Posterior cingulate gyrus (tissue), 11 donors: Measurements from ENCODE around the gene SPINK7.
"Not testable (repeated sequence)": the region's sequence is repeated elsewhere in the genome, so short reads cannot be mapped to it uniquely, and the experiment has no call there.

Experiments used
- DNase-seq, 10 donors: peaks; one replicate each; pipeline versions ENCODE4 v3.0.0 to v3.0.0-alpha.2; 2020 to 2021; ENCODE audit warnings: mixed read lengths in 3 of 10
- intact Hi-C: fragments of 100-400 bp; cut with DNase I; formaldehyde crosslinking; loops from one replicate; pipeline ENCODE4 v1.15.1; 2023

SPINK7 gene

DNA sequence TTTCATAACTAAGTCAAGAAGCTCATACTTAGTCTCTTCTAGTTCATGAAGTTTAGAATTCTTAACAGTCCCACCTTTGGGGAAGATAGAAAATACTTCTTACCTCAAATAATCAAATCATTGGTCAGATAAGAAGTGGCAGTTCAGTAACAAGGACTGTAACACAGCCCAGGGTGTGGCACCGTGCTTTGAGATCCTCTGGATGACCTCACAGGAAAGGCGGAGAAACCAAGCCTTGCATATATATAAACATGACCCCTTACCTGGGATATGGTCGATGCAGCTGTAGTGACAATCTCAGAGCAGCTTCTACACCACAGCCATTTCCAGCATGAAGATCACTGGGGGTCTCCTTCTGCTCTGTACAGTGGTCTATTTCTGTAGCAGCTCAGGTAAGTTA lies at the start of gene SPINK7:
TSS of gene SPINK7 (plus strand) at position 271 of the 400 bp plus-strand sequence. CDS start at position 332, 61 bp downstream.
- intact Hi-C loops: no loop called here
- DNase-seq: no peak

DNA sequence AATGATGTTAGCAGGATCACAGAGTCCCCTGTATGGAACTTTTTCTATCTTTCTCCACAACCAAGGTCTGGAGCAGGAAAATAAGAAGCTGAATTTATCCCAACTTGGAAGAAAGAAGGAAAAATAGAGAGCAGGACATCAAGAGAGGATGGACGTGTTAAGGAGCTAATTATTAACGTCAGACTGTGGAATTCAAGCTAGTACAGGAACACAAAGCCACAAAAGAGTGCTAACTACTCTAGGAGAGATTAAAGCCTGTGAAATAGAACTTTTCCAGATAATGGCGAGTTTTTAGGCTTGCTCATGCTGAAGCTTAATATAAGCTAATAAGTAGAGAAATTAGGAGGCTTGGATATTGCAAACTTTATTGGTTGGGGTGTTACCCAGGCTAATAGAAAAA lies 44.3 kb upstream of the SPINK7 start:
- intact Hi-C loops: no loop called here
- DNase-seq: no peak

DNA sequence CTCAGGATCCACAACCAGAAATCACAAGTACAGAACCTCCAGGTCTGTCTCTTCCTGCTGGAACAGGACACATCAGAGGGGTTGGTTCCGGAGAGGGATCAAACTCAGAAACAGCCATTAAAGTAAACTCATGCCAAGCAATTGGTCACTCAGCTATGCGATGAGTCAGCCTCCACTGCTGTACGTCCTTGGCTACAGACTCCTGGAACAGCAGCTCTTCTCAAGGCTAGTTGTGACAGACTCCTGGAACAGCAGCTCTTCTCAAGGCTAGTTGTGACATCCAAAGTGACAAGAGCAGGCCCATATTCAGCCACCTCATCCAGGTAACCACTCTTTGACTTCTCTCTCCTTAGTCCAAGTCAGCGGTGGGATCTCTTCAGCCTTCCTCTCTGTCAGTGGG lies 43.7 kb upstream of the SPINK7 start, which contains the start of gene SPINK13:
TSS of gene SPINK13 (plus strand) at position 229 of the 400 bp plus-strand sequence. CDS start 1,279 bp downstream, outside the sequence.
- no peak for DNase-seq
- intact Hi-C loops: no loop called here

DNA sequence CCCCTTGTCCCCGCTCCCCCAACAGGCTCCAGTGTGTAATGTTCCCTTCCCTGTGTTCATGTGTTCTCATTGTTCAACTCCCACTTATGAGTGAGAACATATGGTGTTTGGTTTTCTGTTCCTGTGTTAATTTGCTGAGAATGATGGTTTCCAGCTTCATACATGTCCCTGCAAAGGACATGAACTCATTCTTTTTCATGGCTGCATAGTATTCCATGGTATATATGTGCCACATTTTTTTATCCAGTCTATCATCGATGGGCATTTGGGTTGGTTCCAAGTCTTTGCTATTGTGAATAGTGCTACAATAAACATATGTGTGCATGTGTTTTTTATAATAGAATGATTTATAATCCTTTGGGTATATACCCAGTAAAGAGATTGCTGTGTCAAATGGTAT lies 37.1 kb upstream of the SPINK7 start:
- DNase-seq, intact Hi-C loops: not testable (repeated sequence)

DNA sequence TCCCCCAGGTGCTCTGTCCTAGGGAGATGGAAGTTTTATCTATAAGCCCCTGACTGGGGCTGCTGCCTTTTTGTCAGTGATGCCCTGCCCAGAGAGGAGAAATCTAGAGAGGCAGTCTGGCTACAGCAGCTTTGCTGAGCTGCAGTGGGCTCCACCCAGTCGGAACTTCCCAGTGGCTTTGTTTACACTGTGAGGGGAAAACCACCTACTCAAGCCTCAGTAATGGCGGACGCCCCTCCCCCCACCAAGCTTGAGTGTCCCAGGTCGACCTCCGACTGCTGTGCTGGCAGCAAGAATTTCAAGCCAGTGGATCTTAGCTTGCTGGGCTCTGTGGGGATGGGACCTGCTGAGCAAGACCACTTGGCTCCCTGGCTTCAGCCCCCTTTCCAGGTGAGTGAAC lies 31.3 kb upstream of the SPINK7 start:
- DNase-seq, intact Hi-C loops: not testable (repeated sequence)

DNA sequence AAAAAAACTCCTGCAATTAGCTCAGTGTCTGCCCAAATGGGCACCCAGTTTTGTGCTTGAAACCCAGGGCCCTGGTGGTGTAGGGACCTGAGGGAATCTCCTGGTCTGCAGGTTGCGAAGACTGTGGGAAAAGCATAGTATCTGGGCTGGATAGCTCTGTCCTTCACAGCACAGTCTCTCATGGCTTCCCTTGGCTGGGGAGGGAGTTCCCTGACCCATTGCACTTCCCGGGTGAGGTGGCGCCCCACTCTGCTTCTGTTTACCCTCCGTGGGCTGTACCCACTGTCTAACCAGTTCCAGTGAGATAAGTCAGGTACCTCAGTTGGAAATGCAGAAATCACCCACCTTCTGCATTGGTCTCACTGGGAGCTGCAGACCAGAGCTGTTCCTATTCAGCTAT lies 30.9 kb upstream of the SPINK7 start:
- DNase-seq: peak in 1 of 10 donors; percentile 37
- intact Hi-C loops: not testable (repeated sequence)

DNA sequence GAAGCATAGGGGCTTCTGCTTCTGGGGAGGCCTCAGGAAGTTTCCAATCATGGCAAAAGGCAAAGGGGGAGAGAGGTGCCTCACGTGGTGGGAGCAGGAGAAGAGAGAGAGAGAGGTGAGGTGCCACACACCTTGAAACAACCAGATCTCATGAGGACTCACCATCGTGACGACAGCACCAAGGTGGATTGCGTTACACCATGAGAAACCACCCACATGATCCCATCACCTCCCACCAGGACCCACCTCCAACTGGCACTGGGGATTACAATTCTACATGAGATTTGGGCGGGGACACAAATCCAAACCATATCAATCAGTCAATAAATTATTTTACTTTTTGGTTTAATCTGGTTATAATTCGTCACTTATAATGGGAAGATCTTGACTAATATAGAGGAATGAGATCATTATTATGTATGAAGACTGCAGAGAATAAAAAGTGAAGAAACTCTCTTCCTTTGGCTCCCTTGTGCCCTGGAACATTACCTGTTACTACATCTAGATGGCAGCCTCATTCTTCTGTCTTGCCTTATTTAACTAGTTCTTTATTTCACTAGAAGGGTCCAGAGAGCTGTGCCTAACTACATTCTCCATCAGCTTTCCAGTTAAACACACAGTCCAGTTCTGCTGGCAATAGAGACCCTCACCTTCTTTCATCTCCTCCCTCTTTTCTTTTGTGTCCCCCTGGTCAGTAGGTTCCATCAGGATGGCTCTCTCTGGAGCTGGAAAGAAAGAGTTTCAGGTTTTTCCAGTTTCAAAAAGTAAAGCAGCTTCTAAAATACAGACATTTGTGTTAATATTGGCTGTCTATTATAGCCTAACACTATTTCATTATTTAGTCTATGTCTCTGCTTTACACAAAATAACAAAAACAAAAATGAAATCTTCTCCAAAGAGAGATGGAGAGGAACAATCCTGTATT lies 21.7 kb upstream of the SPINK7 start:
- intact Hi-C loops: loop anchor here (10.0 kb wide), 1 partner anchor 84 kb away; no protein-coding TSS in a partner anchor
- DNase-seq: no peak

DNA sequence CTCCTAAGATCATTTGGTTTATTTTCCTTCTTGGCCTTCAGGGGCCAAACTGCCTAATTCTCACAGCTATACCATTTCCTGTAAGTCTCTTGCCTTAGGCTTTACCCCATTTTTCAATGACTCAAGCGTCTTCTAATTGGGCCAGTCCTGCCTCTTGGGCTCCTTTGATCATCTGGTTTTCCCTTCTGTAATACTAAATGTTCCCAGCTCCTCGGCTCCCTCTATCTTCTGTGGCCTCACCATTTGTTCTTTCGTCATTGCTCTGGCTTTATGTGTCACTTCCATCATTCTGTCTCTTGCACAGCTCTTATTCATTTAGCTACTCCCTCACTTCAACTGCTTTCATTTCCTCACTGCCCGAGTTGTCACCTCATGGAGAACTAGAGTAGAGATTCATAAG lies 14.5 kb upstream of the SPINK7 start:
- intact Hi-C loops: loop anchor here (10.0 kb wide), 1 partner anchor 77 kb away; no protein-coding TSS in a partner anchor
- no peak for DNase-seq

DNA sequence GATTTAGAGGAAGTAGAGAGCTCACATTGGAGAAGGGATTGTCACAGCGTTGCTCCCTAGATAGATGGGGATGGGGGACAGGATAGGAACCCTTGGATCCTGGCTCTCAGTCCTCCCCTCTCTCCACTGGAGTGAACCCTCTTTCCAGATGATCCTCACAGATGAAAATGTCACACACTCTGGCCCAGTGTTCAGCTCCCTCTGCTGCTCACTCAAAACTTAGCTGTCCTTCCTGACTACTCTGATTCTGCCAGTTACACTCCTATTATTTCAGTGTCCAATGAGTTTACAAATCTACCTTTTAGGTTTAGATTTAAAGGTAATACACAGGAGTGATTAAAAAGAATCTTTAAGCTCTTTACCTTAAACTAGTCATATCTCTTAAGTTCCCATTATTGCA lies 5.8 kb upstream of the SPINK7 start:
- intact Hi-C loops: no loop called here

DNA sequence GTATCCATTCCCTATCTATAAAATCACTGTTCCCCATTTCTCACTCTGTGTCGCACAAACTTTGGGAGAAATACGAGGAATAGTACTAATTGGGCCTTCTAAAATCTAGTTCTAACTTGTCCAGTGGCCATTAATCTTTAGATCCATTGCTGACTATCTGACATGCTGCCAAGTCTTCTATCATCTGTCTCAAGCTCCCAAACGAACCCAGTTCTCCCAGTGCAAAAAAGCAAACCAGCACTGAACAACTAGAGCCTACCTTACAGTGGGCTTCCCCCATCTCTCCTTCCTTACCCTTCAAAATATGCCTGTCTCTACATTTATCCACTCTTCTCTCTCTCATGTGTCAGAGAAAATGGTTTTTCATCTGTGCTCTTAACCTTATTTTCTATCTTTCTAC lies 3.2 kb upstream of the SPINK7 start:
- DNase-seq: no peak
- intact Hi-C loops: no loop called here

More for the DNA sequence above, 5.8 kb upstream of the SPINK7 start:
- no peak for DNase-seq

DNA sequence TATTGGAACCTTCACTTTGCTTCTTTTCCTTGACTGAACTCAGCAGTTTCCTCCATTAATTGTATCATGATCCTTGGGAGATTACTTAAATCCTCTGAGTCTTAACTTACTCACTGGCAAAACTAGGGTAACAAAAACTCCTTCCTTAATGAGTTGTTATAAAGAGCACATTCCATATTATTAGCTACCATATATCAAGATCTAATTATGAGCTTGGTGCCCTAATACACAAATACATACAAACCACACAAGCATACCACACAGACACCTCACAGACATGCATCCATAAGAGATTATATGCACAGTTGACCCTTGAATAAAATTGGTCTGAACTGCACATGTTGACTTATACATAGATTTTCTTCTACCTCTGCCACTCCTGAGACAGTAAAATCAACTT lies 2.5 kb upstream of the SPINK7 start:
- intact Hi-C loops: no loop called here

DNA sequence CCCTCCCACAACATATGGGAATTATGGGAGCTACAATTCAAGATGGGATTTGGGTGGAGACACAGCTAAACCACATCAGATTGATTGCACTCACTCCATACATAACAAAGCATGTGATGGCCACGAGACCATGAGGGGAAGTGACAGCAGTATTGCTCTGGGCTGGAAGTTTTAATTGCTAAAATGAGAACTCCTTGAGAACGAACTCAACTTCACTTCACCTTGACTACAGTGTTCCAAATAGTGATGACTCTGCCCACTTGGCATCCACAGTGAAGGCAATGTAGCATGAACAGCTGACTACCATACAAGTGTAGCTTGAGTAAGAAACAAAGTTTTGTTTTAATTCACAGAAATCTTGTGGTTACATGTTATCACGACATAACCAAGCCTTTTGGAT lies 739 bp upstream of the SPINK7 start:
- no peak for DNase-seq
- intact Hi-C loops: no loop called here

More for the DNA sequence above, 2.5 kb upstream of the SPINK7 start:
- no peak for DNase-seq

DNA sequence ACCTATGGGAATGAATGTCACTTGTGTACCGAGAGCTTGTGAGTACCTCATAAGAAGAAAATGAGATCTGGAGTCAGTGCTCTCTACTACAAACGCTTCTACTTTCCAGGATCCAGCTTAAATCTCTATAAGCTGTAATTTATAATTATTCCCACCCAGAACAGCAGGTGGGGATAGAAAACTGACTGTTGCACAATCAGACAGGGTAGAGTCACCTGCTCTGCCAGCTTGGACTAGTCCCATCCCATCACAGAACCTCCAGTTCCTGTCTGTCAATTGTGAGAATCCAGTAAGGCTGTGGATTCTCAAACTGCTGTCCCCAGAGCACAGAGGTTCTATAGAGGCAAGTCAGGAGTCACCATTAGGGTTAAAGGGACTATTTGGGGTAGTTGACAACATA lies 2.0 kb downstream of the SPINK7 start:
- intact Hi-C loops: no loop called here
- no peak for DNase-seq

DNA sequence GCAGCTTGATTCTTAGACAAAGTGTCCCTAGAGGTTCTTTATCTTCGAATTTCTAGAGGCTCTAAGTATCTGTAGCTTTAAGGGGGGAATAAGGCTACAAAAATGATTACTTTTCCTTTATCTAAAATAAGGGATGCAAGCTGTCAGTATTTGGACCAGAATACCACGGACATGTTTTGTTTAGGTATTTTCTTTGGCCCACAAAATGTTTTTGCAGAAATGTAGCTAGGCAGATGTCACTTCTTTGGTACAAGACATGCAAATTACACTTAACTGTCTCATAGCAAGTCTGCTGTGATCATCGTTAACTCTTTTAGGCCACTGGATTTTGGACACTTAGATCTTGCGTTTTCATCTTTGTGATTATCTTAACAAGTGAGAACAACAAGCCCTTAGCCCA lies 2.5 kb downstream of the SPINK7 start:
- intact Hi-C loops: no loop called here
- no peak for DNase-seq

DNA sequence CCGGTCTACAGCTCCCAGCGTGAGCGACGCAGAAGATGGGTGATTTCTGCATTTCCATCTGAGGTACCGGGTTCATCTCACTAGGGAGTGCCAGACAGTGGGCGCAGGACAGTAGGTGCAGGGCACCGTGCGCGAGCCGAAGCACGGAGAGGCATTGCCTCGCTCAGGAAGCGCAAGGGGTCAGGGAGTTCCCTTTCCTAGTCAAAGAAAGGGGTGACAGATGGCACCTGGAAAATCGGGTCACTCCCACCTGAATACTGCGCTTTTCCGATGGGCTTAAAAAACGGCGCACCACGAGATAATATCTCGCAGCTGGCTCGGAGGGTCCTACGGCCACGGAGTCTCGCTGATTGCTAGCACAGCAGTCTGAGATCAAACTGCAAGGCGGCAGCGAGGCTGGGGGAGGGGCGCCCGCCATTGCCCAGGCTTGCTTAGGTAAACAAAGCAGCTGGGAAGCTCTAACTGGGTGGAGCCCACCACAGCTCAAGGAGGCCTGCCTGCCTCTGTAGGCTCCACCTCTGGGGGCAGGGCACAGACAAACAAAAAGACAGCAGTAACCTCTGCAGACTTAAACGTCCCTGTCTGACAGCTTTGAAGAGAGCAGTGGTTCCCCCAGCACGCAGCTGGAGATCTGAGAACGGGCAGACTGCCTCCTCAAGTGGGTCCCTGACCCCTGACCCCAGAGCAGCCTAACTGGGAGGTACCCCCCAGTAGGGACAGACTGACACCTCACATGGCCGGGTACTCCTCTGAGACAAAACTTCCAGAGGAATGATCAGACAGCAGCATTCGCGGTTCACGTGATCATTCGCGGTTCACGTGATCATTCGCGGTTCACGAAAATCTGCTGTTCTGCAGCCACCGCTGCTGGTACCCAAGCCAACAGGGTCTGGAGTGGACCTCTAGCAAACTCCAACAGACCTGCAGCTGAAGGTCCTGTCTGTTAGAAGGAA lies 8.1 kb downstream of the SPINK7 start:
- intact Hi-C loops: not testable (repeated sequence)
- peak in 5 of 10 donors; percentile 13 to 83 (median 65) for DNase-seq

DNA sequence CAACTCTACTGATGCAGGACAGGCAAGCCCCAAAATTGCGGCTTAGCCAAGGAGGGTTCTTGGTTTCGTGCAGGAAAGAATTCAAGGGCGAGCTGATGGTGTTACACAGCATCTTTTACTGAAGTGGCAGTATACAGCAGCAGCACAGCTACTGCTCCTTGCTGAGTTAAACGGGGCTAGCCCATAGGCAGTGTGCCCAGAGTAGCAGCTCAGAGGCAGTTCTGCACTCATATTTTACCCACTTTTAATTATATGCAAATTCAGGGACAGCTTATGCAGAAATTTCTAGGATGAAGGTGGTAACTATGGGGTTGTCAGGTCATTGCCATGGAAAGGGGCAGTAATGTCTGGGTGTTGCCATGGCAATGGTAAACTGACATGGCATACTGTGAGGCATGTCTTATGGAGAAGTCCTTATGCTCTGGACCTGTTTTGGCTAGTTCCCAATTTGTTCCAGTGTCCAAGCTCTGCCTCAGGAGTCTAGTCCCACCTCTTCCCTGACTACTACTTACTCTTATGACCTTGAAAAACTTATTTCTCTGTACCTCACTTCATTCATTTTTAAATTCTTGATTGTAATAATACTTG lies 21.1 kb downstream of the SPINK7 start:
- intact Hi-C loops: no loop called here
- no peak for DNase-seq

DNA sequence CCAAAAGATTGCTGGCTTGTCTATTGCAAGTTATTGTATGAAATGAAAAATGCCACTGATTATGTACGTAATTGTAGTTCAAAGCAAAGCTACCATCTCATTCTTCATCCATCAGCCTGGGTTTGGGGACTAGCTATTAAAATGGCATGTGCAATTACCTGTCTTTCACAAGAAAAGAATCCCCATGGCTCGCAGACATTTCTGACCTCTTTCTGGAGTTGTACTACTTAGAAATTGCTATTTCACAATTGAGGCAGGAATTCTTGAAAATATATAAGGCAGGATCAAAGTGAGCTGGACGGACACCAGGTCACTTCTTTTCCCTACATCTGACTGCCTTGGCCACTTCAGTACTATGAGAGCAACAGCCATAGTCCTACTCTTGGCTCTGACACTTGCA lies 23.0 kb downstream of the SPINK7 start, which contains the start of gene SPINK9:
TSS of gene SPINK9 (plus strand) at position 301 of the 400 bp plus-strand sequence. CDS start at position 356, 55 bp downstream.
- intact Hi-C loops: no loop called here
- no peak for DNase-seq

DNA sequence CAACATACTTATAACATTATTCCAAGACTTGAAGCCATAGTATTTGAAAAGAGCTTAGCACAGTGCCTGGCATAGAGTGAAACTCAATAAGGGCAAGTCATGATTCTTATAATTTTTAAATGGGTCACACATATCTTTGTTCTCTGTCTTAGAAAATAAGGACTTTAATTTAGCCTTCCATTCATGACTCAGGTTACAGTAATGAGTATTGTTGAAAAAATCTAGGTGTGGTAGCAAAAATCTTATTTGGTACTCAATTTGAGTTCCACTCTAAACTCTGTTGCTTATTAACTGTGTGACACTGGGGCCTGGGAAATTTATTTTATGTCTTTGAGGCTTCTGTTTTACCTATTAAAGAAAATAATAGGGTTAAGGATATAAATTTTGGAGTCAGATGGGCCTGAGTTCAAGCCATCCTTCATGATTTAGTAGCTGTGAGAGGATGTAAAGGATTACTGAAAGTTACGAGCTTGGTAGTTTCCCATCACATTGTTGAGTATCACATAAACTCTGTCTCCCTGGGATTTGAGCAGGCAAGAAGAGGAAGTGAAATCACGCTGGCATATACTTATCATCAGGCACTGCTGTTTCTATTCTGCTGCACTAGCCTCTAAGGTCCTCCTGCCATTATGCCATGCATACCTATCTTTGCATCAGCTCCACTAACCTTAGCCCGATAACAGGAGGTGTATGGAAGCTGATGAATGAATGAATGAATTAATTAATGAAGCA lies 24.6 kb downstream of the SPINK7 start:
- no peak for DNase-seq
- intact Hi-C loops: no loop called here

DNA sequence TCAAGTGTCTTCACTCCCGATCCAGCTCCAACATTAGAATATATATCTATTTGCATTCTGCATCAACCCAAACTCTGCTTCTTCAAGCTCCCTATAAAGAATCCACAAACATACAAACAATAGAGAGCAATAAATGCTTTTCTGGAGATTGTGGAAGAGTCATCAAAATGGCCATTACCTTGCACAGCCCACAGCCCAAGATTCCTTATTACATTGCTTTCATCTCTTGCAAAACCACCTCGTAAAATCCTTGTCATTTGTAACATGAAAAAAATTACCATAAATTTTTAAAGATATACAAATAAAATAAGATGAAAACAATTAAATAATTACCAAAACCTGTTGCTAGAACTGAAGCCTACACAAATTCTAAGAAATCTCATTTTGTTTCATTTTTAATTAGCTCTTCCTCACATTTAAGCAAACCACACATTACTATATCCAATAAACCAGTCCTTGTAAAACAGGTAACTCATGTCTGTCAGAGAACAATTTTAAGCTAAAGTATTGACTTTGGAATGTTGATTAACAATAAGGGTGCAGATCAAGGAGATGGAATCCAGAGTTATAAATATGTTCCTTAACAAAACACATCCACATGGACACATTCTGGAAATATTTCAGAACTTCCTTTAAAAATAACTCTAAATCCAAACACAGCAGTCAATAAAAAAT lies 30.3 kb downstream of the SPINK7 start:
- intact Hi-C loops: no loop called here

More for the DNA sequence above, 30.3 kb downstream of the SPINK7 start:
- DNase-seq: no peak
